ENCODE results near the gene PCID2. TPM values are rescaled to one million over a fixed set of nuclear protein-coding genes. Genes with fewer than 3 reads are reported as not detected.

Gene PCID2
- total and polyA plus RNA-seq, 2 of the 13 experiments (the other 11 are each of a cell fraction or from before 2014, with no cell fraction given): 65.0 to 111 TPM

DNA sequence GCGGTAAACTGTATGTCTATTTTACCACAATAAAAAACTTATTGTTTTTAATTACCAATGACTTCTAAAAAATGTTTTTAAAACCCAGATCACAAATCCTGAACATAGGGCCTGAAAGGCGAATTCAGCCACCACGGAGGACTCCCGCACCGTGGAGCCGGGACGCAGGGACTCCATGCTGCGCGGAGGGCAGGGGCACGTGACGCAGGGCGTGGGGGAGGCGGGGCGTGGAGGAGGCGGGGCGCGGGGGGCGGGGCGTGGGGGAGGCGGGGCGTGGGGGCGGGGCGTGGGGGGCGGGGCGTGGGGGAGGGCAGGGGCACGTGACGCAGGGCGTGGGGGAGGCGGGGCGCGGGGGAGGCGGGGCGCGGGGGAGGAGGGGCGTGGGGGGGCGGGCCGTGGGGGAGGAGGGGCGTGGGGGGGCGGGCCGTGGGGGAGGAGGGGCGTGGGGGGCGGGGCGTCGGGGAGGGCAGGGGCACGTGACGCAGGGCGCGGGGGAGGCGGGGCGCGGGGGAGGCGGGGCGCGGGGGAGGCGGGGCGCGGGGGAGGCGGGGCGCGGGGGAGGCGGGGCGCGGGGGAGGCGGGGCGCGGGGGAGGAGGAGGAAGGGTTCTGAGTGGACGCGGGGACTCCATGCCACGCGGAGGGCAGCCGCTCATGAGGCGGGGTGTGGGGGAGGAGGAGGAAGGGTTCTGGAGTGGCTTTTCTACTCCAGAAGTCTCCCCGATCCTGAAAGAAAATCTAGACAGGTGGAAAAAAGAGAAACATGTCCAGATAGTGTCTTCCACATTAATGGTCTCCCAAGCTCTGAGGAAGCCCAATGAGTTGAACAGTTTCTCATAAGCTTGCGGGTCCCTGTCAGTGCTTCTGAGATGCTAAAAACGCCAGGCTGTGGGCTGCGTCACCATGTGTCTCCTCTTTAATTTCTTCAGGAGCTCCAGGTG lies 54.4 kb downstream of the PCID2 start (continued):
- peak; percentile 22; the same call in 1 of the 2 replicates for TF ChIP-seq FOXK1 (CRISPR knock-in tag; IDR thresholded peaks at IDR 0.05; ENCODE audit: borderline replicate concordance, low read depth)
- TF ChIP-seq TEAD3 (CRISPR knock-in tag; optimal IDR thresholded peaks at IDR 0.05; ENCODE audit: borderline replicate concordance): peak; percentile 40
- 0 out of 2 replicates have a peak, but pooled peaks have one; percentile 54 for TF ChIP-seq ZSCAN9 (CRISPR knock-in tag; IDR thresholded peaks at IDR 0.05; ENCODE audit: borderline replicate concordance)
- TF ChIP-seq BHLHE40 (IDR thresholded peaks at IDR 0.05; ENCODE audit: low read length): peak; percentile 92
- peak; percentile 87 for TF ChIP-seq POLR2AphosphoS5 (IDR thresholded peaks at IDR 0.05; ENCODE audit: low read depth, low read length)
- TF ChIP-seq ZNF33A (CRISPR knock-in tag; IDR thresholded peaks at IDR 0.05; ENCODE audit: borderline replicate concordance): 0 out of 2 replicates have a peak, but pooled peaks have one; percentile 61
- TF ChIP-seq, protein P1, sequence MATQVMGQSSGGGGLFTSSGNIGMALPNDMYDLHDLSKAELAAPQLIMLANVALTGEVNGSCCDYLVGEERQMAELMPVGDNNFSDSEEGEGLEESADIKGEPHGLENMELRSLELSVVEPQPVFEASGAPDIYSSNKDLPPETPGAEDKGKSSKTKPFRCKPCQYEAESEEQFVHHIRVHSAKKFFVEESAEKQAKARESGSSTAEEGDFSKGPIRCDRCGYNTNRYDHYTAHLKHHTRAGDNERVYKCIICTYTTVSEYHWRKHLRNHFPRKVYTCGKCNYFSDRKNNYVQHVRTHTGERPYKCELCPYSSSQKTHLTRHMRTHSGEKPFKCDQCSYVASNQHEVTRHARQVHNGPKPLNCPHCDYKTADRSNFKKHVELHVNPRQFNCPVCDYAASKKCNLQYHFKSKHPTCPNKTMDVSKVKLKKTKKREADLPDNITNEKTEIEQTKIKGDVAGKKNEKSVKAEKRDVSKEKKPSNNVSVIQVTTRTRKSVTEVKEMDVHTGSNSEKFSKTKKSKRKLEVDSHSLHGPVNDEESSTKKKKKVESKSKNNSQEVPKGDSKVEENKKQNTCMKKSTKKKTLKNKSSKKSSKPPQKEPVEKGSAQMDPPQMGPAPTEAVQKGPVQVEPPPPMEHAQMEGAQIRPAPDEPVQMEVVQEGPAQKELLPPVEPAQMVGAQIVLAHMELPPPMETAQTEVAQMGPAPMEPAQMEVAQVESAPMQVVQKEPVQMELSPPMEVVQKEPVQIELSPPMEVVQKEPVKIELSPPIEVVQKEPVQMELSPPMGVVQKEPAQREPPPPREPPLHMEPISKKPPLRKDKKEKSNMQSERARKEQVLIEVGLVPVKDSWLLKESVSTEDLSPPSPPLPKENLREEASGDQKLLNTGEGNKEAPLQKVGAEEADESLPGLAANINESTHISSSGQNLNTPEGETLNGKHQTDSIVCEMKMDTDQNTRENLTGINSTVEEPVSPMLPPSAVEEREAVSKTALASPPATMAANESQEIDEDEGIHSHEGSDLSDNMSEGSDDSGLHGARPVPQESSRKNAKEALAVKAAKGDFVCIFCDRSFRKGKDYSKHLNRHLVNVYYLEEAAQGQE (IDR thresholded peaks at IDR 0.05; ENCODE audit: borderline replicate concordance in 1 of 2, low read depth in 1 of 2, low read length in 2 of 2): peak in 1 of 2 experiments; percentile 51; a peak in 1 of 4 replicates
- TF ChIP-seq, protein P2, sequence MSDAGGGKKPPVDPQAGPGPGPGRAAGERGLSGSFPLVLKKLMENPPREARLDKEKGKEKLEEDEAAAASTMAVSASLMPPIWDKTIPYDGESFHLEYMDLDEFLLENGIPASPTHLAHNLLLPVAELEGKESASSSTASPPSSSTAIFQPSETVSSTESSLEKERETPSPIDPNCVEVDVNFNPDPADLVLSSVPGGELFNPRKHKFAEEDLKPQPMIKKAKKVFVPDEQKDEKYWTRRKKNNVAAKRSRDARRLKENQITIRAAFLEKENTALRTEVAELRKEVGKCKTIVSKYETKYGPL (CRISPR knock-in tag; IDR thresholded peaks at IDR 0.05): 0 out of 2 replicates have a peak, but pooled peaks have one; percentile 25
- TF ChIP-seq, protein P3, sequence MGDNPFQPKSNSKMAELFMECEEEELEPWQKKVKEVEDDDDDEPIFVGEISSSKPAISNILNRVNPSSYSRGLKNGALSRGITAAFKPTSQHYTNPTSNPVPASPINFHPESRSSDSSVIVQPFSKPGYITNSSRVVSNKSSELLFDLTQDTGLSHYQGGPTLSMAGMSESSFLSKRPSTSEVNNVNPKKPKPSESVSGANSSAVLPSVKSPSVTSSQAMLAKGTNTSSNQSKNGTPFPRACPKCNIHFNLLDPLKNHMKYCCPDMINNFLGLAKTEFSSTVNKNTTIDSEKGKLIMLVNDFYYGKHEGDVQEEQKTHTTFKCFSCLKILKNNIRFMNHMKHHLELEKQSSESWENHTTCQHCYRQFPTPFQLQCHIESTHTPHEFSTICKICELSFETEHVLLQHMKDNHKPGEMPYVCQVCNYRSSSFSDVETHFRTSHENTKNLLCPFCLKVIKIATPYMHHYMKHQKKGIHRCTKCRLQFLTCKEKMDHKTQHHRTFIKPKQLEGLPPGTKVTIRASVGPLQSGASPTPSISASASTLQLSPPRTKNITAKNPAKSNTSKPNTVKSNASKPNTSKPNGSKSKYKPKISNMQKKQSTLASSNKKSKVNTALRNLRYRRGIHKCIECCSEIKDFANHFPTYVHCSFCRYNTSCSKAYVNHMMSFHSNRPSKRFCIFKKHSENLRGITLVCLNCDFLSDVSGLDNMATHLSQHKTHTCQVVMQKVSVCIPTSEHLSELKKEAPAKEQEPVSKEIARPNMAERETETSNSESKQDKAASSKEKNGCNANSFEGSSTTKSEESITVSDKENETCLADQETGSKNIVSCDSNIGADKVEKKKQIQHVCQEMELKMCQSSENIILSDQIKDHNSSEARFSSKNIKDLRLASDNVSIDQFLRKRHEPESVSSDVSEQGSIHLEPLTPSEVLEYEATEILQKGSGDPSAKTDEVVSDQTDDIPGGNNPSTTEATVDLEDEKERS (CRISPR knock-in tag; IDR thresholded peaks at IDR 0.05): no peak
- TF ChIP-seq HOXA3 (CRISPR knock-in tag; IDR thresholded peaks at IDR 0.05): no peak; the same call in 1 of the 2 replicates
- no peak for TF ChIP-seq ETS1 (CRISPR knock-in tag; IDR thresholded peaks at IDR 0.05)
- TF ChIP-seq ZNF160 (CRISPR knock-in tag; IDR thresholded peaks at IDR 0.05): 0 out of 2 replicates have a peak, but pooled peaks have one; percentile 14
- peak; percentile 21; the same call in 1 of the 2 replicates for TF ChIP-seq RFX3 (CRISPR knock-in tag; IDR thresholded peaks at IDR 0.05)
- TF ChIP-seq, protein P4, sequence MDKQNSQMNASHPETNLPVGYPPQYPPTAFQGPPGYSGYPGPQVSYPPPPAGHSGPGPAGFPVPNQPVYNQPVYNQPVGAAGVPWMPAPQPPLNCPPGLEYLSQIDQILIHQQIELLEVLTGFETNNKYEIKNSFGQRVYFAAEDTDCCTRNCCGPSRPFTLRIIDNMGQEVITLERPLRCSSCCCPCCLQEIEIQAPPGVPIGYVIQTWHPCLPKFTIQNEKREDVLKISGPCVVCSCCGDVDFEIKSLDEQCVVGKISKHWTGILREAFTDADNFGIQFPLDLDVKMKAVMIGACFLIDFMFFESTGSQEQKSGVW (CRISPR knock-in tag; IDR thresholded peaks at IDR 0.05; ENCODE audit: borderline replicate concordance): no peak
- no peak for TF ChIP-seq NR2C2 (CRISPR knock-in tag; IDR thresholded peaks at IDR 0.05; ENCODE audit: borderline replicate concordance)

Measured in HepG2 (cell line).